ENCODE measurements around the gene RBMS1. TPM values are rescaled to one million over a fixed set of nuclear protein-coding genes. Genes with fewer than 3 reads are reported as not detected.

Gene RBMS1
- total and polyA plus RNA-seq, 8 donors: 91.7 to 133 (median 119) TPM

GRCh38 chr2:160283675-160284074 is 209.9 kb downstream of the RBMS1 start:
- Histone ChIP-seq H3K36me3 (peaks cover 0 to 87% of the 10 kb centered on the region in 2 donors), H3K27ac (no peak overlapping the region), H3K4me3 (no peak overlapping the region), H3K9me3 (no peaks in the 10 kb centered on the region), H3K27me3 (no peaks in the 10 kb centered on the region), H3K4me1 (peaks cover 14 to 38% of the 10 kb centered on the region in 2 donors)
- ATAC-seq: no peak
- TF ChIP-seq, protein P1, sequence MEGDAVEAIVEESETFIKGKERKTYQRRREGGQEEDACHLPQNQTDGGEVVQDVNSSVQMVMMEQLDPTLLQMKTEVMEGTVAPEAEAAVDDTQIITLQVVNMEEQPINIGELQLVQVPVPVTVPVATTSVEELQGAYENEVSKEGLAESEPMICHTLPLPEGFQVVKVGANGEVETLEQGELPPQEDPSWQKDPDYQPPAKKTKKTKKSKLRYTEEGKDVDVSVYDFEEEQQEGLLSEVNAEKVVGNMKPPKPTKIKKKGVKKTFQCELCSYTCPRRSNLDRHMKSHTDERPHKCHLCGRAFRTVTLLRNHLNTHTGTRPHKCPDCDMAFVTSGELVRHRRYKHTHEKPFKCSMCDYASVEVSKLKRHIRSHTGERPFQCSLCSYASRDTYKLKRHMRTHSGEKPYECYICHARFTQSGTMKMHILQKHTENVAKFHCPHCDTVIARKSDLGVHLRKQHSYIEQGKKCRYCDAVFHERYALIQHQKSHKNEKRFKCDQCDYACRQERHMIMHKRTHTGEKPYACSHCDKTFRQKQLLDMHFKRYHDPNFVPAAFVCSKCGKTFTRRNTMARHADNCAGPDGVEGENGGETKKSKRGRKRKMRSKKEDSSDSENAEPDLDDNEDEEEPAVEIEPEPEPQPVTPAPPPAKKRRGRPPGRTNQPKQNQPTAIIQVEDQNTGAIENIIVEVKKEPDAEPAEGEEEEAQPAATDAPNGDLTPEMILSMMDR (IDR thresholded peaks at IDR 0.05): no peak
- no peak for DNase-seq
- intact Hi-C loops (cut with DNase I): no loop called here

GRCh38 chr2:160282063-160282580 is 211.5 kb downstream of the RBMS1 start:
- peak overlapping the region in 1 of 2 donors; percentile 35 for H3K27ac ChIP-seq
- intact Hi-C loops (cut with DNase I): no loop called here
- no peaks in the 10 kb centered on the region for H3K27me3 ChIP-seq
- no peaks in the 10 kb centered on the region for H3K9me3 ChIP-seq
- H3K36me3 ChIP-seq: peaks cover 0 to 91% of the 10 kb centered on the region in 2 donors
- TF ChIP-seq, protein P1 (IDR thresholded peaks at IDR 0.05): no peak
- no peak for DNase-seq
- ATAC-seq: peak; percentile 37
- no peak overlapping the region for H3K4me3 ChIP-seq
- peaks cover 17 to 36% of the 10 kb centered on the region in 2 donors for H3K4me1 ChIP-seq

DNA sequence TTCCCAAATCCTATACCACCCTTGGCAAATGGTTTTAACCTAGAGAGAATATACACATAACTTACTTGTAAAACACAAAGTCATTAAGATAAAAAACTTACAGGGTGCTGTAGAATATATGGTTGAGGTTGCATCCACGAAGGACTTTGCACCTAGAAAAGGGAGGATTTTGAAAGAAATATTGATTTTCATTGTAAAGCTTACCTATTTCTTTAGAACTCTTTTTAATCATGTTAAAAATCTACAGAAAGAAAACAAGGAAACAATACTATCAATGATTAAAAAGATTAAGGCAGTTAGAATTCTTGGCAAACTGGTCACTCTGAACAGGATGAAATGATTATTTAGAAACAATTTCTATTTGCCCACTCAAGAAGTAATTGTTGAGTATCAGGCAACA is 212.4 kb downstream of the RBMS1 start:
- intact Hi-C loops (cut with DNase I): no loop called here
- DNase-seq (no peak), ATAC-seq (no peak)
- Histone ChIP-seq H3K27me3 (no peaks in the 10 kb centered on the region), H3K4me3 (no peak overlapping the region), H3K4me1 (peaks cover 17 to 36% of the 10 kb centered on the region in 2 donors), H3K27ac (peak overlapping the region in 1 of 2 donors; percentile 35), H3K36me3 (peaks cover 0 to 91% of the 10 kb centered on the region in 2 donors), H3K9me3 (no peaks in the 10 kb centered on the region)
- TF ChIP-seq, protein P1 (IDR thresholded peaks at IDR 0.05): no peak

GRCh38 chr2:160279813-160280465 is 213.7 kb downstream of the RBMS1 start:
- Histone ChIP-seq H3K4me1 (peaks cover 20 to 36% of the 10 kb centered on the region in 2 donors), H3K9me3 (no peaks in the 10 kb centered on the region), H3K27me3 (no peaks in the 10 kb centered on the region), H3K27ac (peak overlapping the region in 1 of 2 donors; percentile 42), H3K4me3 (no peak overlapping the region), H3K36me3 (peaks cover 0 to 91% of the 10 kb centered on the region in 2 donors)
- ATAC-seq (no peak), DNase-seq (no peak)
- intact Hi-C loops (cut with DNase I): no loop called here
- TF ChIP-seq, protein P1 (IDR thresholded peaks at IDR 0.05): no peak

GRCh38 chr2:160278879-160279177 is 214.8 kb downstream of the RBMS1 start:
- ATAC-seq (peak; percentile 53), DNase-seq (peak in 1 of 4 donors; percentile 39)
- Histone ChIP-seq H3K36me3 (peaks cover 0 to 91% of the 10 kb centered on the region in 2 donors), H3K4me1 (peaks cover 20 to 36% of the 10 kb centered on the region in 2 donors), H3K9me3 (no peaks in the 10 kb centered on the region), H3K27me3 (no peaks in the 10 kb centered on the region), H3K4me3 (no peak overlapping the region), H3K27ac (peak overlapping the region in 1 of 2 donors; percentile 42)
- intact Hi-C loops (cut with DNase I): no loop called here
- TF ChIP-seq, protein P1 (IDR thresholded peaks at IDR 0.05): peak in 1 of 2 donors; percentile 40

All from left lung (tissue), 10 donors.